HCT116 (cell line): ENCODE data around the gene FAN1. TPM values are rescaled to one million over a fixed set of nuclear protein-coding genes. Genes with fewer than 3 reads are reported as not detected.

Experiments used
- ATAC-seq: fragments of 200-7000 bp; cut with Tn5 transposase; 2 replicates; pipeline ENCODE4 v1.9.1; 2020; ENCODE audit warnings: mild to moderate bottlenecking, moderate library complexity
- BruUV-seq: library from RNA; stranded (reverse); fragments of 400-500 nt; replicated peaks from 2 replicates; lab custom pipeline; 2021; lab: Mats Ljungman, UMichigan
- CTCF ChIA-PET: fragments of 300-600 bp; sonication (Branson Sonifier 250); formaldehyde crosslinking; loops from one replicate; lab custom pipeline; 2021; ENCODE audit warnings: antibody characterized with exemption; lab: Charles Lee
- POLR2A ChIA-PET: fragments of 300-600, 350-600 bp; sonication (Branson Sonifier 250); formaldehyde crosslinking; loops from one replicate; lab custom pipeline; 2021; ENCODE audit warnings: antibody characterized with exemption; lab: Charles Lee
- RAD21 ChIA-PET, 2 experiments: fragments of 300-600 bp; sonication (Branson Sonifier 250); formaldehyde crosslinking; loops; one replicate each; lab custom pipeline; 2023; ENCODE audit warnings: low total read pairs in 2 of 2; ENCODE audit not compliant: uncharacterized antibody in 2 of 2, unreplicated experiment in 2 of 2, low non-redundant PET in 1 of 2; lab: Charles Lee
- DNase-seq: peaks from one replicate; pipeline ENCODE4 v3.0.0-alpha.2; 2010; ENCODE audit warnings: low read depth, low spot score
- H2AFZ ChIP-seq: fragments of 200-600 bp; shearing (Covaris generic), sonication (generic); 2 replicates; pipeline ENCODE4 v1.6.1; 2017; ENCODE audit warnings: low read depth, mixed run types, mixed read lengths, antibody characterized with exemption, low read length; ENCODE audit not compliant: poor library complexity, severe bottlenecking
- H3K27ac ChIP-seq: 2 replicates; pipeline ENCODE4 v1.5.1; 2012; ENCODE audit warnings: low read depth, low read length
- H3K27me3 ChIP-seq: fragments of 200-600 bp; sonication (generic); 2 replicates; pipeline ENCODE4 v1.6.1; 2016; ENCODE audit warnings: mixed run types, low read length, mixed read lengths; ENCODE audit not compliant: insufficient read depth
- H3K36me3 ChIP-seq, 2 experiments: fragments of 200-500 bp in 1 of 2; fragments of 200-600 bp in 1 of 2; sonication (Bioruptor generic) in 1 of 2; sonication (generic) in 1 of 2; 2 replicates each; pipeline versions ENCODE4 v1.5.1 to v1.6.1; 2014 to 2016; ENCODE audit warnings: low read length in 2 of 2, inconsistent platforms in 1 of 2, mixed read lengths in 1 of 2, mixed run types in 1 of 2; ENCODE audit not compliant: insufficient read depth in 2 of 2, control insufficient read depth in 1 of 2
- H3K4me1 ChIP-seq, 2 experiments: fragments of 200-600 bp in 1 of 2; sonication (generic) in 1 of 2; 2 replicates each; pipeline versions ENCODE4 v1.5.1 to v1.6.1; 2012 to 2017; ENCODE audit warnings: low read length in 2 of 2, inconsistent platforms in 1 of 2, mild to moderate bottlenecking in 1 of 2, mixed read lengths in 1 of 2, mixed run types in 1 of 2, moderate library complexity in 1 of 2; ENCODE audit not compliant: insufficient read depth in 2 of 2, control insufficient read depth in 1 of 2
- H3K4me2 ChIP-seq: fragments of 200-600 bp; sonication (generic); 2 replicates; pipeline ENCODE4 v1.6.1; 2017; ENCODE audit warnings: mixed run types, low read length, mixed read lengths
- H3K4me3 ChIP-seq, 2 experiments: fragments of 200-600 bp in 1 of 2; sonication (generic) in 1 of 2; replicated peaks in 1 of 2; 2 replicates each; pipeline ENCODE4 v1.5.1; 2011 to 2016; ENCODE audit warnings: low read length in 2 of 2, control low read depth in 1 of 2, low read depth in 1 of 2, mild to moderate bottlenecking in 1 of 2, mixed read lengths in 1 of 2, mixed run types in 1 of 2
- H3K79me2 ChIP-seq: fragments of 200-600 bp; sonication (generic); 2 replicates; pipeline ENCODE4 v1.6.1; 2017; ENCODE audit warnings: mild to moderate bottlenecking, mixed run types, low read length, moderate library complexity, mixed read lengths; ENCODE audit not compliant: insufficient read depth
- H3K9ac ChIP-seq: fragments of 200-600 bp; sonication (generic); 2 replicates; pipeline ENCODE4 v1.6.1; 2016; ENCODE audit warnings: low read length, mixed read lengths
- H3K9me2 ChIP-seq: fragments of 200-600 bp; sonication (generic), shearing (Covaris generic); 2 replicates; pipeline ENCODE4 v1.6.1; 2017; ENCODE audit warnings: mixed run types, mild to moderate bottlenecking, moderate library complexity; ENCODE audit not compliant: insufficient read depth
- H3K9me3 ChIP-seq, 2 experiments: fragments of 200-500 bp in 1 of 2; fragments of 200-600 bp in 1 of 2; sonication (Bioruptor generic) in 1 of 2; sonication (generic) in 1 of 2; 2 replicates each; pipeline ENCODE4 v1.6.1; 2014 to 2017; ENCODE audit warnings: low read length in 2 of 2, mixed read lengths in 2 of 2, inconsistent platforms in 1 of 2, low read depth in 1 of 2, mild to moderate bottlenecking in 1 of 2, mixed run types in 1 of 2, moderate library complexity in 1 of 2; ENCODE audit not compliant: control insufficient read depth in 1 of 2, insufficient read depth in 1 of 2
- H4K20me1 ChIP-seq: fragments of 200-600 bp; sonication (generic), shearing (Covaris generic); 2 replicates; pipeline ENCODE4 v1.6.1; 2017; ENCODE audit warnings: mixed run types, mild to moderate bottlenecking, moderate library complexity; ENCODE audit not compliant: insufficient read depth
- CEBPB ChIP-seq: IDR thresholded peaks from 2 replicates; pipeline ENCODE4 v1.6.1; 2012; ENCODE audit warnings: low read depth
- EGR1 ChIP-seq: IDR thresholded peaks from 2 replicates; pipeline ENCODE4 v1.6.1; 2012; ENCODE audit warnings: low read depth
- EZH2phosphoT487 ChIP-seq: fragments of 200-600 bp; IDR thresholded peaks from 2 replicates; pipeline ENCODE4 v1.6.1; 2018; ENCODE audit warnings: antibody characterized with exemption, borderline replicate concordance
- FOSL1 ChIP-seq: IDR thresholded peaks from 2 replicates; pipeline ENCODE4 v1.6.1; 2012; ENCODE audit warnings: low read depth
- JUND ChIP-seq: IDR thresholded peaks from 2 replicates; pipeline ENCODE4 v1.6.1; 2012
- POLR2A ChIP-seq: IDR thresholded peaks from 2 replicates; pipeline ENCODE4 v1.7.0; 2011; ENCODE audit warnings: borderline replicate concordance; ENCODE audit not compliant: insufficient read depth, insufficient read length; ENCODE audit errors: extremely low read depth
- RAD21 ChIP-seq: IDR thresholded peaks from 2 replicates; pipeline ENCODE4 v1.6.1; 2012; ENCODE audit warnings: low read depth, mild to moderate bottlenecking
- REST ChIP-seq: IDR thresholded peaks from 2 replicates; pipeline ENCODE4 v1.6.1; 2012; ENCODE audit warnings: low read depth
- TCF7L2 ChIP-seq: IDR thresholded peaks from 2 replicates; pipeline ENCODE4 v1.7.0; 2011; ENCODE audit warnings: borderline replicate concordance, inconsistent platforms; ENCODE audit not compliant: insufficient read depth, insufficient read length; ENCODE audit errors: extremely low read depth
- YY1 ChIP-seq: IDR thresholded peaks from 2 replicates; pipeline ENCODE4 v1.6.1; 2011; ENCODE audit warnings: low read length, low read depth, moderate library complexity, mild to moderate bottlenecking; ENCODE audit not compliant: insufficient replicate concordance; ENCODE audit errors: extremely low read depth
- ZBTB33 ChIP-seq: IDR thresholded peaks from 2 replicates; pipeline ENCODE4 v1.6.1; 2011; ENCODE audit warnings: mild to moderate bottlenecking, low read length, moderate library complexity; ENCODE audit not compliant: insufficient replicate concordance; ENCODE audit errors: extremely low read depth
- ZFX ChIP-seq: fragments of 450-650 bp; IDR thresholded peaks from 2 replicates; pipeline ENCODE4 v1.6.1; 2017
- ZNF274 ChIP-seq: fragments of 200-500 bp; sonication (Bioruptor generic); IDR thresholded peaks from 2 replicates; pipeline ENCODE4 v1.6.1; 2014; ENCODE audit warnings: mild to moderate bottlenecking, low read depth, low read length, inconsistent platforms
- intact Hi-C: fragments of 100-400 bp; cut with micrococcal nuclease; formaldehyde crosslinking; loops from 2 replicates; pipeline ENCODE4 v1.10.0; 2022
- total RNA-seq: library from RNA; stranded (reverse); gene quantifications from one replicate; pipeline ENCODE4 v1.2.1, GENCODE V29; 2021; ENCODE audit not compliant: unreplicated experiment

Gene FAN1
- total RNA-seq, 1 experiment from 2014 or later, result 17.4 TPM

DNA sequence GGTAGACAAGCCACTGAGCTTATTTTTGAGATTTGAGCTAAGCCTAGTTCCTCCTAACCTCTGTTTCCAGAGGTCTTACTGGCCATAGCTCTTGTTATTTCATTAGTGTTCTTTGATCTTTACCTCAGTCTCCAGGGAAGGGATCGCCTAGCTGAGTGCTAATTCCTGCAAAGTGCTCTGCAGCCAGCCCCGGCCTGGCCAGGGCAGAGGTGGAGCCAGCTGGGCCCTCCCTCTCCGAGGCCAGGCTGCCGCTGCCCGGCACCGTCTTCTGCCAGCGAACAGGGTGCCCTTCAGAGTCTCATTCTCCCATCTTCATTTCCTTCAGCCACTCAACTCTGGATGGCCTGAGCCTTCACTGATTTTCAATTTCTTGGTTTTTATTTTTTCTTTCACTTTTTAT, 19.7 kb downstream of the FAN1 start:
- Histone ChIP-seq H3K27ac (no peak overlapping the region), H3K4me3 (no peak overlapping the region), H4K20me1 (no peaks in the 10 kb centered on the region), H3K4me1 (peaks cover 0 to 2% of the 10 kb centered on the region in 2 experiments; a peak in 1 of 4 replicates), H3K9ac (no peak overlapping the region), H3K79me2 (no peaks in the 10 kb centered on the region), H3K9me3 (no peaks in the 10 kb centered on the region), H3K4me2 (no peak overlapping the region), H2AFZ (no peak overlapping the region), H3K9me2 (no peaks in the 10 kb centered on the region), H3K27me3 (no peaks in the 10 kb centered on the region), H3K36me3 (peaks cover 32 to 38% of the 10 kb centered on the region in 2 experiments)
- POLR2A ChIA-PET, result no interaction called here
- intact Hi-C loops, result no loop called here
- RAD21 ChIA-PET, result no interaction called here
- no TSS peak for BruUV-seq
- CTCF ChIA-PET, result no interaction called here
- no peak for ATAC-seq
- no peak for DNase-seq
- TF ChIP-seq TCF7L2 (no peak), POLR2A (no peak), FOSL1 (no peak)

- DNase-seq, result no peak
- intact Hi-C loops, result no loop called here
- no peak overlapping the region for H3K4me3 ChIP-seq
- no peaks in the 10 kb centered on the region for H3K9me3 ChIP-seq
- H3K36me3 ChIP-seq, result peaks cover 36 to 43% of the 10 kb centered on the region in 2 experiments
- H3K79me2 ChIP-seq, result no peaks in the 10 kb centered on the region
- ChIA-PET POLR2A (no interaction called here), CTCF (no interaction called here), RAD21 (no interaction called here)
- H3K9ac ChIP-seq, result no peak overlapping the region
- no peak overlapping the region for H2AFZ ChIP-seq
- no TSS peak for BruUV-seq
- no peak overlapping the region for H3K27ac ChIP-seq
- H3K4me2 ChIP-seq, result no peak overlapping the region
- no peaks in the 10 kb centered on the region for H3K9me2 ChIP-seq
- peaks cover 0 to 2% of the 10 kb centered on the region in 2 experiments; a peak in 1 of 4 replicates for H3K4me1 ChIP-seq
- no peaks in the 10 kb centered on the region for H4K20me1 ChIP-seq
- ATAC-seq, result no peak
- H3K27me3 ChIP-seq, result no peaks in the 10 kb centered on the region
- TF ChIP-seq JUND (no peak), YY1 (no peak), EZH2phosphoT487 (no peak), FOSL1 (no peak), POLR2A (no peak), ZFX (no peak), RAD21 (no peak), REST (no peak), ZBTB33 (no peak), ZNF274 (no peak), EGR1 (no peak), CEBPB (no peak)
Measured at GRCh38 chr15:30924353-30924752, 20.6 kb downstream of the FAN1 start.
